H9 (cell line): ENCODE measurements around the gene ATAD3B. TPM values are rescaled to one million over a fixed set of nuclear protein-coding genes. Genes with fewer than 3 reads are reported as not detected.
"Not testable (repeated sequence)": the region's sequence is repeated elsewhere in the genome, so short reads cannot be mapped to it uniquely, and the experiment has no call there.

Experiments
- DNase-seq: peaks from one replicate; pipeline ENCODE4 v3.0.0-alpha.2; 2017
- H2AFZ ChIP-seq: one replicate; pipeline ENCODE4 v1.6.1; 2013; ENCODE audit warnings: mild to moderate bottlenecking, low read length, control low read depth, moderate library complexity
- H2AK5ac ChIP-seq: 2 replicates; pipeline ENCODE4 v1.6.1; 2013; ENCODE audit warnings: low read length, control low read depth, mixed read lengths; ENCODE audit not compliant: insufficient read length
- H2BK120ac ChIP-seq: one replicate; pipeline ENCODE4 v1.6.1; 2013; ENCODE audit warnings: low read depth, mild to moderate bottlenecking, low read length, control low read depth, inconsistent platforms; ENCODE audit not compliant: poor library complexity, severe bottlenecking
- H2BK12ac ChIP-seq: 2 replicates; pipeline ENCODE4 v1.6.1; 2013; ENCODE audit warnings: low read length, control low read depth, mixed read lengths, low read depth; ENCODE audit not compliant: insufficient read length
- H2BK15ac ChIP-seq: 2 replicates; pipeline ENCODE4 v1.6.1; 2013; ENCODE audit warnings: low read depth, low read length, control low read depth
- H2BK20ac ChIP-seq: one replicate; pipeline ENCODE4 v1.6.1; 2013; ENCODE audit warnings: low read depth, mild to moderate bottlenecking, low read length, control low read depth, inconsistent platforms; ENCODE audit not compliant: poor library complexity, severe bottlenecking
- H2BK5ac ChIP-seq: 2 replicates; pipeline ENCODE4 v1.6.1; 2013; ENCODE audit warnings: low read length, control low read depth, mixed read lengths; ENCODE audit not compliant: insufficient read length
- H3K14ac ChIP-seq: 2 replicates; pipeline ENCODE4 v1.6.1; 2013; ENCODE audit warnings: low read length, control low read depth; ENCODE audit not compliant: insufficient read depth
- H3K18ac ChIP-seq: 2 replicates; pipeline ENCODE4 v1.6.1; 2013; ENCODE audit warnings: low read depth, mild to moderate bottlenecking, mixed read lengths, low read length, control low read depth; ENCODE audit not compliant: insufficient read length
- H3K23ac ChIP-seq: 2 replicates; pipeline ENCODE4 v1.6.1; 2013; ENCODE audit warnings: low read length, control low read depth, mixed read lengths, low read depth; ENCODE audit not compliant: insufficient read length
- H3K23me2 ChIP-seq: 2 replicates; pipeline ENCODE4 v1.6.1; 2013; ENCODE audit warnings: low read depth, mild to moderate bottlenecking, mixed read lengths, low read length, control low read depth; ENCODE audit not compliant: insufficient read length, poor library complexity, severe bottlenecking
- H3K27ac ChIP-seq: 2 replicates; pipeline ENCODE4 v1.5.1; 2013; ENCODE audit warnings: low read length, control low read depth, mixed read lengths, low read depth; ENCODE audit not compliant: insufficient read length
- H3K27me3 ChIP-seq: 2 replicates; pipeline ENCODE4 v1.6.1; 2013; ENCODE audit warnings: low read length, control low read depth, inconsistent platforms; ENCODE audit not compliant: insufficient read depth
- H3K4ac ChIP-seq: 2 replicates; pipeline ENCODE4 v1.6.1; 2013; ENCODE audit warnings: low read depth, mild to moderate bottlenecking, control low read depth, inconsistent platforms, low read length, moderate library complexity
- H3K4me1 ChIP-seq: 2 replicates; pipeline ENCODE4 v1.6.1; 2013; ENCODE audit warnings: low read length, control low read depth, inconsistent platforms; ENCODE audit not compliant: insufficient read depth
- H3K4me2 ChIP-seq: 2 replicates; pipeline ENCODE4 v1.6.1; 2013; ENCODE audit warnings: low read length, control low read depth, mixed read lengths; ENCODE audit not compliant: insufficient read length, insufficient read depth
- H3K56ac ChIP-seq: 2 replicates; pipeline ENCODE4 v1.6.1; 2013; ENCODE audit warnings: low read depth, mild to moderate bottlenecking, mixed read lengths, low read length, control low read depth; ENCODE audit not compliant: insufficient read length
- H3K79me1 ChIP-seq: 2 replicates; pipeline ENCODE4 v1.6.1; 2013; ENCODE audit warnings: low read depth, mild to moderate bottlenecking, moderate library complexity, low read length, control low read depth, inconsistent platforms; ENCODE audit not compliant: insufficient read depth, poor library complexity, severe bottlenecking
- H3K79me2 ChIP-seq: 2 replicates; pipeline ENCODE4 v1.6.1; 2013; ENCODE audit warnings: low read length, control low read depth, inconsistent platforms; ENCODE audit not compliant: insufficient read depth
- H3K9ac ChIP-seq: 2 replicates; pipeline ENCODE4 v1.6.1; 2013; ENCODE audit warnings: low read length, control low read depth, mixed read lengths; ENCODE audit not compliant: insufficient read length; ENCODE audit errors: extremely low read depth
- H3K9me3 ChIP-seq: one replicate; pipeline ENCODE4 v1.6.1; 2013; ENCODE audit warnings: low read depth, low read length, inconsistent platforms; ENCODE audit not compliant: control insufficient read depth
- H3T11ph ChIP-seq: one replicate; pipeline ENCODE4 v1.6.1; 2013; ENCODE audit warnings: mild to moderate bottlenecking, low read length, control low read depth, inconsistent platforms
- H4K20me1 ChIP-seq: one replicate; pipeline ENCODE4 v1.6.1; 2013; ENCODE audit not compliant: control insufficient read depth, insufficient read length, insufficient read depth
- H4K5ac ChIP-seq: 2 replicates; pipeline ENCODE4 v1.6.1; 2013; ENCODE audit warnings: low read depth, mild to moderate bottlenecking, mixed read lengths, low read length, control low read depth; ENCODE audit not compliant: insufficient read length
- H4K8ac ChIP-seq: replicated peaks from 2 replicates; pipeline ENCODE4 v1.6.1; 2013; ENCODE audit warnings: low read length, control low read depth, mixed read lengths, low read depth; ENCODE audit not compliant: insufficient read length
- H4K91ac ChIP-seq: 2 replicates; pipeline ENCODE4 v1.6.1; 2013; ENCODE audit warnings: low read depth, mild to moderate bottlenecking, moderate library complexity, mixed read lengths, low read length, control low read depth; ENCODE audit not compliant: insufficient read length
- H3K27ac Mint-ChIP-seq, 3 experiments: 2 replicates in 2 of 3; 3 replicates in 1 of 3; pipeline ENCODE4 v1.8.0; 2020 to 2021; ENCODE audit warnings: mixed read lengths in 3 of 3, mild to moderate bottlenecking in 1 of 3, moderate library complexity in 1 of 3
- H3K27me3 Mint-ChIP-seq: 2 replicates; pipeline ENCODE4 v1.8.0; 2021; ENCODE audit warnings: low read depth, mild to moderate bottlenecking, moderate library complexity, mixed read lengths
- H3K36me3 Mint-ChIP-seq, 3 experiments: 2 replicates in 2 of 3; 3 replicates in 1 of 3; pipeline ENCODE4 v1.8.0; 2020 to 2021; ENCODE audit warnings: low read depth in 3 of 3, mixed read lengths in 3 of 3; ENCODE audit not compliant: insufficient read depth in 1 of 3
- H3K4me1 Mint-ChIP-seq, 2 experiments: 2 replicates each; pipeline ENCODE4 v1.8.0; 2020; ENCODE audit warnings: mixed read lengths in 2 of 2
- H3K4me3 Mint-ChIP-seq, 2 experiments: 2 replicates in 1 of 2; 3 replicates in 1 of 2; pipeline ENCODE4 v1.8.0; 2020 to 2021; ENCODE audit warnings: mild to moderate bottlenecking in 2 of 2, mixed read lengths in 2 of 2, moderate library complexity in 1 of 2
- H3K9me3 Mint-ChIP-seq, 2 experiments: 2 replicates in 1 of 2; 3 replicates in 1 of 2; pipeline ENCODE4 v1.8.0; 2020; ENCODE audit warnings: mild to moderate bottlenecking in 2 of 2, mixed read lengths in 2 of 2, moderate library complexity in 1 of 2
- WGBS: extraction: QIAGEN DNeasy Blood & Tissue Kit; methylation state at CpG from one replicate; pipeline ENCODE4 v1.1.7; 2013; ENCODE audit warnings: missing lambda C conversion rate, low lambda C conversion rate, mixed read lengths; ENCODE audit not compliant: insufficient read length; ENCODE audit errors: extremely low coverage; 5-methylcytosine and 5-hydroxymethylcytosine counted together
- total RNA-seq: library from RNA; stranded (reverse); gene quantifications from 2 replicates; pipeline ENCODE4 v1.2.1, GENCODE V29; 2021
- TF ChIP-seq, protein P1 (sequence below): fragments of 200-600 bp; sonication (generic); conservative IDR thresholded peaks from 3 replicates; pipeline ENCODE4 v1.8.0; 2021; ENCODE audit warnings: antibody characterized with exemption, mild to moderate bottlenecking

The ATAD3B gene
- total RNA-seq, 1 experiment from 2014 or later = 78.6 TPM

GRCh38 chr1:1504777-1505365 lies 33.3 kb downstream of the ATAD3B start:
- H3K27ac Mint-ChIP-seq = peak overlapping the region; percentile 93 to 97 (median 94)

More at GRCh38 chr1:1504777-1505365, 33.3 kb downstream of the ATAD3B start:
- Mint-ChIP-seq H3K4me3 (peak overlapping the region; percentile 66 to 76), H3K4me1 (peaks cover 5 to 10% of the 10 kb centered on the region in 2 experiments)
- H3K27me3 ChIP-seq, H2BK20ac ChIP-seq, H2BK12ac ChIP-seq, H3K4me2 ChIP-seq, H3K4ac ChIP-seq, H2BK5ac ChIP-seq, H3K27ac ChIP-seq, H3K79me2 ChIP-seq, H3K23ac ChIP-seq, H3K9ac ChIP-seq, H2AK5ac ChIP-seq, H3K23me2 ChIP-seq, H3K56ac ChIP-seq, H3K79me1 ChIP-seq, H4K20me1 ChIP-seq, H3K4me1 ChIP-seq, H4K8ac ChIP-seq, H2AFZ ChIP-seq, H4K5ac ChIP-seq, H3K9me3 Mint-ChIP-seq, H2BK120ac ChIP-seq, H3K9me3 ChIP-seq, H4K91ac ChIP-seq, H3T11ph ChIP-seq, H2BK15ac ChIP-seq, H3K27me3 Mint-ChIP-seq, H3K36me3 Mint-ChIP-seq: not testable (repeated sequence)
- no CpG with 5 or more reads among the region's 16 CpGs for WGBS
- TF ChIP-seq, protein P1, sequence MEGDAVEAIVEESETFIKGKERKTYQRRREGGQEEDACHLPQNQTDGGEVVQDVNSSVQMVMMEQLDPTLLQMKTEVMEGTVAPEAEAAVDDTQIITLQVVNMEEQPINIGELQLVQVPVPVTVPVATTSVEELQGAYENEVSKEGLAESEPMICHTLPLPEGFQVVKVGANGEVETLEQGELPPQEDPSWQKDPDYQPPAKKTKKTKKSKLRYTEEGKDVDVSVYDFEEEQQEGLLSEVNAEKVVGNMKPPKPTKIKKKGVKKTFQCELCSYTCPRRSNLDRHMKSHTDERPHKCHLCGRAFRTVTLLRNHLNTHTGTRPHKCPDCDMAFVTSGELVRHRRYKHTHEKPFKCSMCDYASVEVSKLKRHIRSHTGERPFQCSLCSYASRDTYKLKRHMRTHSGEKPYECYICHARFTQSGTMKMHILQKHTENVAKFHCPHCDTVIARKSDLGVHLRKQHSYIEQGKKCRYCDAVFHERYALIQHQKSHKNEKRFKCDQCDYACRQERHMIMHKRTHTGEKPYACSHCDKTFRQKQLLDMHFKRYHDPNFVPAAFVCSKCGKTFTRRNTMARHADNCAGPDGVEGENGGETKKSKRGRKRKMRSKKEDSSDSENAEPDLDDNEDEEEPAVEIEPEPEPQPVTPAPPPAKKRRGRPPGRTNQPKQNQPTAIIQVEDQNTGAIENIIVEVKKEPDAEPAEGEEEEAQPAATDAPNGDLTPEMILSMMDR = peak; percentile 76
- H3K14ac ChIP-seq = 0 out of 2 replicates have a peak overlapping the region, but pooled peaks have one; percentile 68
- DNase-seq = peak; percentile 92
- peak overlapping the region; percentile 83 for H3K18ac ChIP-seq
